Stimulated activated CD8-positive, alpha-beta memory T cell treated with anti-CD3 and anti-CD28 coated beads, Interleukin-12 subunit alpha, Interleukin-12 subunit beta, amount 100 ng/mL, for 24 hours (primary cell): ENCODE measurements around the gene CORO2B.
"Not testable (repeated sequence)": the region's sequence is repeated elsewhere in the genome, so short reads cannot be mapped to it uniquely, and the experiment has no call there.

Source experiments
- DNase-seq: peaks from one replicate; pipeline ENCODE4 v3.0.0-alpha.2; 2020; ENCODE audit errors: extremely low read depth

The CORO2B gene

DNA sequence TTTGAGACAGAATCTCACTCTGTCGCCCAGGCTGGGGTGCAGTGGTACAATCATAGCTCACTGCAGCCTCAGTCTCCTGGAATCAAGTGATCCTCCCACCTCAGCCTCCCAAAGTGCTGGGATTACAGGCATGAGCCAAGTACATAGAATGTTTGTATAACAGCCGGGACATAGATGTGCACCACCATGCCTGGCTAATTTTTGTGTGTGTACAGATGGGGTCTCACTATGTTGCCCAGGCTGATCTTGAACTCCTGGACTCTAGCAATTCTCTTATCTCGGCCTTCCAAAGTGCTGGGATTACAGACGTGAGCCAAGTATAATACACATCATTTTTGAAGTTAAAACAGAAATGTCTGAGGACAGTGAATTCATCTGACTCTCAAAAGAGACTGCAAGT, 93.5 kb downstream of the CORO2B start:
- DNase-seq = no peak

DNA sequence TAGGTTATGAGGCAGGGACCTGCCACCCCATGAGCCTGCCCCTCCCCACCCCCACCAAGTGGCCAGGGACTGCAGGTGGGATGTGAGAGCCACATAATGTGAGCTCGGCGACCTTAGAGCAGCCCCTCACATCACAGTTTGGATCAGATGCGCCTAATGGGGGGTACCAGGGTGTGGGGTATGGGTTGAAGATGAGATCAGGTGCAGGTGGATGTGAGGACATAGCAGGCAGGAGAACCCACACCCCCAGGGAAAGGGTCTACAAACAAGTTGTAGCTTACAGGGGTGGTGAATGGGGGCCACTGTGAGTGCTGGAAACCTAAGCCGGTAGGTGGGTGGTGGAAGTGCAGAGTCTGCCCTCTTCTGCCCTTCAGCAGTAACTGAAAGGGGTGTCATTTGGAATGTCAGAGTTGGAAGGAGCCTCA, 94.0 kb downstream of the CORO2B start:
- no peak for DNase-seq

DNA sequence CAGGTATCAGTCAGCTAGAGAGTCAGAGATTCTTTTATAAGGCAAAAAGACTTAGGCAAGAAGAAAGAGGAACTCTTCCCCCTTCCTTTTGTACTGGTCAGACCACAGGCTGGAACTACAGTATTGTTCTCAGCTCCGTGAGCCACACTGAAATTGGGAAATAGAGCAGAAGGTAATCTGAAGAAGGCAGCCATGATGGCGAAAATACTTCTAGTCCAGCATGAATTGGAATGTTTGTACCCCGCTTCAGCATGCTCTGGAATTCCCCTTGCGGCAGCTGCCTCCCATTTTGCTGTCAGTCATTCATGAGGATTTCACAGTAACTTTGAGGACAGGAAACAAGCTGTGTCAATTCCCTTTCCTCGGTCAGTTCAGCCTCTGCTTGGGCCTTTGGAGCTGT, 96.2 kb downstream of the CORO2B start:
- DNase-seq = no peak

DNA sequence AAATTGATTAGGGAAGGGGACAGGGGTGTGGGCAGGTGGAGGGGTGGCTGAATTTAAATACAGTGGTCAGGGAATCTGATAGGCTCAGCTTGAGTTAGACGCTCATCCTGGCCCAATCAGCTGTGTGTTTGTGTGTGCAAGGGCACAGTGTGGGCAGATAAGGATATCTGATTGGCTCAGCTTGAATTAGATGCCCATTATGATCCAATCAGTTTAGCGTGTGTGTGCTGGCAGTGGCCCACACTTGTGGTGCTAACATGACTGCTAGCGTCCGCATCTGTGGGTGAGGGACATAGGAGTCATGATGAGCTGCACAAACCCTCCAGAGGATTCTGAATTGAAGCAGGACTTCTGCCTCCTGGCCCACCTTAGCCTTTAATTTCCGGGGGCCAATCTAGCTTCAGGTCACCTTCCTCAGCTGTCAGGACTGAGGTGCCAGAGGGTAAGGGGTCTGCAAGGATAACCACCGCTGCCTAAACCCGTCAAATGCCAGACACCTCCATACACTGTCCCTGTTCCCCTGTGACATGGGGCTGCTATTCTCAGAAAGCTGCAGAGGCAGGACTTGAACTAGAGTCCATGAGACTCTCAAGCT, 97.3 kb downstream of the CORO2B start:
- DNase-seq = no peak

DNA sequence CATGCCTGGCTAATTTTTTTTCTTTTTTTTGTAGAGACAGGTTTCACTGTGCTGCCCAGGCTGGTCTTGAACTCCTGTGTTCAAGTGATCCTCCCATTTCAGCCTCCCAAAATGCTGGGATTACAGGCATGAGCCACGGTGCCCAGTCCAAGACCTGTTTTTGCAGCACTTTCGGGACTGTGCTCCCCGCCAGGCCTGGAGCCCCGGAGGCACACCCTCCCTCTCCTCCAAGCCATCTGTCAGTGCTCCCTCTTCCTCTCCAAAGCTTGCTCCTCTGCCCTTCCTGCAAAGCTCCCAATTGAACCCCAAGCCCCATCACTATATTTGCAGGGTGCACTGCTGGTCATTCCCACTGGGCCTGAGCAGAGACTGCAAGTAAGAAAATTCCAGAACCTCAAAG, 98.1 kb downstream of the CORO2B start:
- no peak for DNase-seq

DNA sequence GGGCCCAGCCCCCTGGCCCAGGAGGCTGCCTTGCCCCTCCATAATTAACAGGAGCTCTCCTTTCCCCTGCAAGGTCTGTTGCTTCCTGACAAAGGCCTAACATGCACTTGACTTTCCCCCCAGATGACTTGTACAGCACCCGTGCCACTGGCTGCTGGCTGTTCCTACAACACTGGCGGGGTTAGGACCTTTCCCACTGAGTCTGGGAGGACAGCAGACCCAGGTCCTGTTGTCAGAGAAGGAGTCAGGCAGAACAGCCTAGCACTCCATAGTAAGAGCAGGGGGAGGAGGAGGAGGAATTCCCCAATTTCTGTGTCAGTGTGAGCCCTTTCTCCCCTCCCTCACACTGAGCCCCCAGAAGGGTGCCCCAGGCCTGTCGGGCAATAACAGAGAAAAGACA, 99.2 kb downstream of the CORO2B start:
- no peak for DNase-seq

DNA sequence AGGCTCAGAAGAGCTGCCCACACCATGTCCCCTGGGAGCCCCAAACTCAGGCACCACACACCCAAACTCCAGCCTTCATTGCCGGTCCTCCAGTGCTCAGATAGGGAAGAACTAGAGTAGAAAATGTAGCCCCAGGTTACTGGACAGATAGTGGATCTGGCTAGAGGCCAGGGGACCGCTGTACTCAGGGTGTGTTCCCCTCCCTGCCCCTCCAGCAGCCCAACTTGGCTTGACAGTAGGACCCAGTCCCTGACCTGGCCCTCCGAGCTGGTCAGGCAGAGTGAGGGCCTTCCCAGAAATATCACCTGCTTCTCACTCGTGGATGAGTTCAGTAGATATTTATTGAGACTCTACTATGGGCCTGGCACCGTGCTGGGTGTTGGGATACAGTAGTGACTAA, 100.0 kb downstream of the CORO2B start:
- no peak for DNase-seq

DNA sequence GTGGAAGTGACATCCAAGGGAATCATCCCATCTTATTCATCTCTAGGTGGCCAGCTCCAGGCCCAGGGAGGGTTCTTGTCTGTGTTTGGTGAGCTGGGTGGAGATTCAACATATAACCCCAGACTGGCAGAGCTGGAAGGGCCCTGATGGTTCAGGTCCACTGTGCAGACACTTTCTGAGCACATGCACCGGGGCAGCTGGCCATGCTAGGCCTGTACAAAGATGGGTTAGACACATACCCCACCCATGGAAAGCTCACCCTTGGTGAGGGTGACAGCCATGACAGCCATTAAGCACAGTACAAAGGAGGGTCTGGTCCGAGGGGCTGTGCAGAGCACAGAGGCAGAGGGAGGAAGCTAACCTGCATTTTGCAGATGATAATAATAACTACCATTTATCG, 100.4 kb downstream of the CORO2B start:
- DNase-seq = no peak

DNA sequence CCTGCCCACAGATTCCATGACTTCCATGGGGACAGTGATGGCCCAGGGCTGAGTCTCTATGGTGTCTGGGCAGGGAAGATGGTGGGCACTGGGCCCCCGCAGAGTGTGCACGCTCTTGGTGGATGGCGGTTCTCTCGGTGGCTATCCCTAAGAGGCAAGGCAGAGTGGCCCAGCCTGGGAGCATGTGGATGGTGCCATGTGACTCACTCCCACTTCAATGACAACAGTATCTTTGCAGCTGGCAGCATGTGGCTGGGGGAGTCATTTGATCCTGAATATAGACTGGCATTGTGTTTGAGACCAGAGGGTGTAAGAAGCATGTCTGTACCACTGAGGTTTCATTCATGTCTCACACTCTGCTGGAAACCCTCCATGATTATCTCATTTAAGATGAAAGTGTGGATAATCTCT, 101.2 kb downstream of the CORO2B start:
- no peak for DNase-seq

DNA sequence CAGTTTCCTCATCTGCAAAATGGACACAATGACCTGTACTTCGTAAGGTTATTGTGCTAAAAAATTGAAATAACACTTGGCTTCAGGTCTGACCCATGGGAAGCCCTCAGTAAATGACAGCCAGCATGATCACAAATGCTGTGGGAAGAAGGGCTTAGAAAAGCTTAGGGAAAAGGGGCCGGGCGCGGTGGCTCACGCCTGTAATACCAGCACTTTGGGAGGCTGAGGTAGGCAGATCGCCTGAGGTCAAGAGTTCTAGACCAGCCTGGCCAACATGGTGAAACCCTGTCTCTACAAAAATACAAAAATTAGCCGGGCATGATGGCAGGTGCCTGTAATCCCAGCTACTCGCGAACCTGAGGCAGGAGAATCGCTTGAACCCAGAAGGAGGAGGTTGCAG, 102.0 kb downstream of the CORO2B start:
- DNase-seq = not testable (repeated sequence)

DNA sequence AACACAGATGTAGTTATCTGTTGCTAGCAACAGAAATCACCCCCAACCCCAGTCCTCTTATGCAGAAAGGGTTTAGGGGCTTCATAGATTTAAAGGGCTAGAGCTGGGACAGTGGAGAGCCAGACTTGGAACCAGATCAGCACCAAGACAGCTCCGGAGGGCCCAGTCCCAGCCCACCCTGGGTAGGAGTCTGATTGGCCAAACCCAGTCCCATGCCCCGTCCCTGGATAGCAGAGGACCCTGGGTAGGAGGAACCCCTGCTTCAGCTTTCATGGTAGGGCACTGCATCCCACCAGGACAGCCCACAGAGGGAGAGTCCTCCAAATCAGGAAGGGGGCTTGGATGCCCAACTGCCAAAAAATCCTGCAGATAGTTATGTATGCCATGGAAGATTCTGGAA, 103.0 kb downstream of the CORO2B start:
- no peak for DNase-seq

DNA sequence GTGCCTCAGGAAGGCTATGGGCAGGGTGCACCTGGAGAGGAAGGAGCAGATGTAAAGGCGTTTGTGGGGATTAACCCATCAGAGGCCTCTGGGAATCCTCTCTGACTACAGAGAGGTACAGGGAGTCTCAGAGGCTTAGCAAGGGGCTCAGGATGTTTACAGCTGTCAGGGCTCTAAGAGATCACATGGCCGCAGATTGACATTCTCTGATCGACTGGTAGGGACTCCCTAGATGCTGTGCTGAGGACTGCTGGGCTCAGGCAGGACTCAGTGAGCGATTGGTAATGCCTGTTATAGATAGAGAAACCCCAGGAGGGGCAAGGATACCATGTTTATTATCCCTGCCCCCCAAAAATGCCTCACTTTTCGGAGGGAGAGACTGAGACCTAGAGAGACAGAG, 103.5 kb downstream of the CORO2B start:
- no peak for DNase-seq

DNA sequence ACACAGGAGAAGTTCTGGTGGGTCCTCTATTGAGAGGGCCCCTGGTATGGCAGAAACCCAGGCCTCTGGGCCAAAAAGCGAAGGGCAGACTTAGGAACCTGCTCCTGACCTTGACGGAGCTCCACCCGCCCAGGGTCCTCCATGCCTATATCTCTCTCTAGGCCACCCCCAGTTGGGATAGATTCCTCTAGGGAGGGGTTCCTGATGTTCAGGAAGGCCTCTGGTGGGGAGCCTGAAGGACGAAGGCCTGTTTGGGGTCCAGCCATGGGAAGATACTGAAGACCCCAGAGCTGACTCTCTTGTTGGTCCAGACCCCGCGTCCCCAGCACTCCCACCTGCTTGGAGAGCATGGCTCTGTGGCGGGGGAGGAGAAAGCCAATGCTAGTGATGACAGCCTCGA, 104.2 kb downstream of the CORO2B start:
- no peak for DNase-seq

DNA sequence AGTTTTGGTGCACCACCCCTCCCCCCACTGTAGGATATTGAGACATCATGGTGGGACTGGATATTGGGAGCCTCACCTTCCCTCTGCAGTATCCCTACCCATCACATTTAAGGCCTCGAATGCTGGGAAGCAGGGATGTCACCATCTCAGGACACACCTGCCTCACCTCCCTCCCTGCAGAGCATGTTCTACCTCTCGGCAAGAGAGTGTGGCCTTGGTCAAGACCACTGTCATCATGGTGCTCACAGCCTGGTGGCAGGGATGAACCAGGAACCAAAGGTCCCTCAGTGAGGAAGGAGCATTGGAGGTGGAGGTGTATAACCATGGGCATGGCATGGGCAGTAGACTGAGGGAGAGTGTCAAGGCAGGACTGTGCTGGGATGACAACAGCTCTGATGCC, 104.8 kb downstream of the CORO2B start:
- no peak for DNase-seq

DNA sequence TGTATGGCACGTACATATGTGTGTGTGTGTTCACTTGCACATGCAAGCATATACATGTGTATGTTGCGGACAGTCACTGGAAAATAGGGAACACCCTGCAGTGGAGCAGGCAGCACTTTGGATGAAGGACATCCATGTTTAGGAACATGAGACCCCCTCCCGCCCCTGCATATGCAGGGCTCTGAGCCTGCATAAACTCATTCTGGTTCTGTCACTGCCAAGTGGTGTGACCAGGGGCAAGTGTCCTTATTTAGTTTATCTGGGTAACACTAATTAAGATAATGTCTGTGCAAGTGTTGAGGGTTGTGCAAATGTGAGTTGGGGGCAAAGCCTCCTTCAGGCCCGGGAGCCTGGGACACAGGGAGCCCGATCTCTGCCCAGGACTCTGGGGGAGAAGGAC, 105.7 kb downstream of the CORO2B start:
- DNase-seq = no peak

DNA sequence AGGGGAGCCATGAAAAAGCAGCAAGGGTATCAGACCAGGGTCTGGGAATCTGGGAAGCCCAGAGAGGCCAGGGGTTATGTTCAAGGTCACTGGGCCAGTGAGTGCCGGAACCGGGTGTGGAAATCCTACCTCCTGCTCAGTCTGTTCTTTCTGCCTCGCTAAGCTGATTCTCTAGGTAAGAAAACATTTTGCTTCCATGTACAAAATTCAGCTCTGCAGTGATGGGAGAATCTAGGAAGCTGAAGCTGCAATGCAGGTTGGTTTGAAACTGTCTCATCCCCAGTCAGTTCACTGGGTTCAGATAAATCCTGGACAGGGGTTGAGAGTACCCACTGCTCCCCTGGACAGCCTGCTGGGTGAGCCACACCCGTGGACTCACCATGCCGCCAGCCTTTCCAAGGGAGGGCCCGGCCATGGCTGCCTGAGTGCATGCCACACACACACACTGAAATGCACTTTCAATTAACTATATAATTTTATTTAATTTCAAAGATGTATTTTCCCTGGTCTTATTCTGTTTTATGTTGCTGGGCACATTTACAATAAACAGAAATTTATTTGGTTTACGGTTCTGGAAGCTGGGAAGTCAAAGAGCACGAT, 108.4 kb downstream of the CORO2B start:
- no peak for DNase-seq

DNA sequence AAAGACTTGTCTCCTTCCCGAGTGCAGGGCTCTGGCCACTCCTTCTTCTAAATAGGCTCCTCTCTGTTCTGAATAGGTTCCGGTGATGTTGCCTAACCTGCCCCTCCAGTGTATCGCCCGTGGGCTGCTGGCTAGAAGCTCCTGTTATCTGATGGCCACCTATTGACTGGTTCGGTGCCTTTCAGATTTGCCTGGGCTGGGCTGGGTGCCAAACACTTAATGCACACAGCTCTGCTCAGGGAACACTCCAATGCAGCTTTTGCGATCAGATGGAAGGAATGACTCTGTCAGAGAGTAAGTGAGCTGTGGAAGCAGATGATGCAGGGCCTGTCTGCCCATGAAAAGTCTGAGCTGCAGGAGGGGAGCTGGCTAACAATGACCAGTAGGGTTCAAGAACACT, 112.9 kb downstream of the CORO2B start:
- DNase-seq = no peak

DNA sequence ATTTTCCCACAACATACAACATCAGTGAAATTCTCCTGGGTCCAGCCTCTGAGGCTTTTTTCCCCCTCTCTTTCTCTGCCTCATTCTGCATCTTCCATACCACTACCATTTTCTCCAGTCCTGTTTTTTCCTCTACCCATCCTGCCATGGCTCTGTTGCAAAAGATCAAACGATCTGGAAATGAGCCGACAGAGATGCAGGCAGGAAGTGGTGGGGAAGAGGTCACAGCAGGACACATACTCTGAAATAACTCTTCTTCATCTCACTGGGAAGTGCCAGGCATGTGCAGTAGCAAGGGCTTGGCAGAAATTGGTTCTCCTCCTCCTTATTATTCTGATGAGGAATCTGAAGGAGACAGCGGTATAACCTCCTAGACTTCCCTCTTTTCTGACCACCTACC, 114.3 kb downstream of the CORO2B start:
- no peak for DNase-seq

DNA sequence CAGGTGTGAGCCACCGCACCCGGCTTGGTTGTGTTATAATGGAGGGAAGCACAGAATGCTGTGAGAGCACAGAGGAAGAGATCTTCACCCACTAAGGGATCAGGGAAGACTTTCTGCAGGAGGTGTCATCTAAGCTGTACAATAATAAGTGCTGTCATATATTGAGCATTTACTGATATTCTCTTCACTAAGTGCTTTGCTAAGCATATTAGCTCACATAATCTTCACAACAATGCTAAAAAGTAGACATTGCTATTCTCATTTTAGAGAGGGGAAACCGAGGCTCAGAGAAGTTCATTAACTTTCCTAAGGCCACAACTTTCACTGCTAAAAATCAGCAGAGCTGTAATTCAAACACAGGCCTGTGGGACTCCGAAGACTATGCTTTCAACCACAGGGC, 115.3 kb downstream of the CORO2B start:
- no peak for DNase-seq

DNA sequence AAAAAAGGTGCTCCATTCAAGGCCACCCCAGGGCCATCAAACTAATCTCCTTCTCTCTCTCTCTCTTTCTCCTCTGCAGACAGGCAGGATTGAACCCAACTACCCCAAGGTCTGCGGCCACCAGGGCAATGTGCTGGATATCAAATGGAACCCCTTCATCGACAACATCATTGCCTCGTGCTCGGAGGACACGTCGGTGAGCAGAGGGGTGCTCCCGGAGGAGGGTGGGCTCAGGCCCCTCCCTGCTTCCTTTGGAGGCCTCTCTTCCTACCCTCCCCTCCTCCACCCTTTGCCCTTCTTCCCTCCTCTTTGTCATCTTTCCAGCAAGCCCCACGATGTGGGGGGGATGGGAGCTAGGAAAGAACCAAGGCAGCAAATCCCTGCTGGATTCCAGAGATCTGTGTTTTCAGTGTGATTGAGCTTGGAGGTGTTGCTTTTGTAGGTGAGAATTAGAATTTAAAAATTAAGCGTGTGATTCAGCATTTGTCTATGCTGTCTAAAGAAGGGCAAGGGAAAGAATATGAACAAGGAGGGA, 116.3 kb downstream of the CORO2B start:
- DNase-seq = no peak

DNA sequence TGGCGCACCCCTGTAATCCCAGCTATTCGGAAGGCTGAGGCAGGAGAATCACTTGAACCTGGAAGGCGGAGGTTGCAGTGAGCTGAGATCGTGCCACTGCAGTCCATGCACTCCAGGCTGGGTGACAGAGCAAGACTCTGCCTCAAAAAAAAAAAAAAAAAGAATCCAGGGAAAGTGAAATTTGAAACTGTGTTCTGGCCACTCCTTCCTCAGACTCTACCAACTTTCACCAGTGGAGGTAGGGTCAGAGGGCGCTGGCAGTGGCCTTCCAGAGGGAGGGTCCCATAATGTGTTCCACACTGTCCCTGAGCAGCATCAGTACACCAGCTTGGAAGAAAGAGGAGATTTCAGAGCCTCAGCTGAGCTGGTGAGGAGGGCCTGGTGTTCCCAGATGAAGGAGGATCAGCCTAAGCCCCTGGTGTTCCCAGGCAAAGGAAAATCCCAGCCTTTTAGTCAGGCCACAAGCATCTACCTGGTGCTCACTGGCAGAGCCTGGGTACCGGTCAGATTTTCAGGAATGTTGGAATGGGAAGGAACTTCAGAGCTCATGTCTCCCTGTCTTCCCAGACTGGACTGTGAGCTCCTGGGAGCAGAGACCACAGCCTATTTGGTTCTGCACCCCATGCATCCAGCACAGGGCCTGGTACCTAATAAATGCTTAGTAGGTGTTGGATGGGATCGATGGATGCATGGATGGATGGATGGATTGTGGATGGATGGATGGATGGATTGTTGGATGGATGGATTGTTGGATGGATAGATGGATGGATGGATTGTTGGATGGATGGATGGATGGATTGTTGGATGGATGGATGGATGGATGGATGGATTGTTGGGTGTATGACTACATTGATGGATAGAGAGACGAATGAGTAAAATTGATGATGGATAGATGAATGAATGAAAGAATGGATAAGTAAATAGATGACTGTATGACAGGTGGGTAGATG, 117.9 kb downstream of the CORO2B start:
- DNase-seq = no peak
